Activated CD4-positive, CD25-positive, alpha-beta regulatory T cell treated with anti-CD3 and anti-CD28 coated beads, Interleukin-2, amount 50 U/mL, for 16 hours (primary cell): ENCODE results near the gene PDE1C.

ENCODE experiments used
- DNase-seq: peaks from one replicate; pipeline ENCODE4 v3.0.0-alpha.2; 2020; ENCODE audit warnings: low read depth, low spot score

PDE1C gene

GRCh38 chr7:32074787-32075585 is 4.8 kb upstream of the PDE1C start:
- DNase-seq, result no peak

- no peak for DNase-seq
Observed at GRCh38 chr7:32073533-32073932, 3.3 kb upstream of the PDE1C start.

DNA sequence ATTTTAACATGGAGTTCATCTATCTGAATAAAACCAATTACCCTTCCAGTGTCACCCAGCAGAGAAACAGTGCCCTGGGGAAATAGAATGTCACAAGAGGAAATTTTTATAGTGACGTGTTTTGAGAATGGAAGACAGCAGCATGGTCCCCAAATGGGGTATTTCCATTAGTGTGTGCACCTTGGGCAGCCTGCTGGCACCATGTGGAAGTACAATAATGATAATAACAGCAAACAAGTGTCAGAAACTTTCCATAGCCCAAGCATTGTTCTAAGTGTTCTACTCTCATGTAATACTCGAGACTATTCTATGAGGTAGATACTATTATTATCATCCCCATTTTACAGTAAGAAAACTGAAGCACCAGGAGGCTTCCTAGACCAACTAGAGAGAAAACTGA is 2.2 kb upstream of the PDE1C start:
- no peak for DNase-seq

- no peak for DNase-seq
Observed at GRCh38 chr7:32071466-32072091, 1.4 kb upstream of the PDE1C start.

DNA sequence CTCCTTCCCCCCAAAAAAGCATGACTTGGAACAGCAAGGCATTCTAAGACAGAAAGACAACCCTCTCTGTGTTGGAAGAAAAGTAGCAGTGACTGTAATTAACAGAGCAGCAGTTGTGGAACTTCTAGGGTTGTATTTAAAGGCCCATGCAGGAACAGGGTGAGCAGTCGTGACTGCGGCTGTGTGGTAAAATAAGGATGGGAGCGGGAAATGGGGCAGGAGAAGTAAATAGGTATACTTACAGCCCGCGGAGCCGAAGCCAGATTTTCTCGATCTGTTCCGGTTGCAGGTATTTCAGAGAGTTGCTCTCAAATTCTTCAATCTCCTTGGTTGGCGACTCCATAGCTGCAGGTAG is 179 bp downstream of the PDE1C start:
- DNase-seq, result no peak

DNA sequence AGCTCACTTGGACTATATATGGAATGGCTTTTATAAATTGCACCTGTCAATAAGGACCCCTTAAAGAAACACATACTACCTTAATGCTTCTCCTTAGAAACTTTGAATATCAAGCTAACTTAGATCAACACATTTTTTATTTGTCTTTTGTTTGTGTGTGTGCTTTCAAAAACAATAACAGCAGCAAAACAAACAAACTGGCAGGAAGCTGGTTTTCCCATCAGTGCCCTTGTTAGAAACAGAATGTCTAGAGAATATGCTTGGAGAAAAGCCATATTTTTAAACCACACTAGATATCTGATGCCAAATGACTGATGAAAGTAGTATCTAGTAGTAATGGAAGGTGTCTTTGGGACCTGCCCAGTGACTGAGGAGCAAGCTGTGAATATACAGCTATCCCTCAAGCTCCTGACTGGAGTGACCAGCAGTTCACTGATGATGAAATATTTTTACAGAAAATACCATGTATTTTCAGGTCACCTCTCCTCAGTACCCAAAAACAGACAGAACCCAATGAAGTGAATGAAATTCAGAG is 1.0 kb downstream of the PDE1C start:
- DNase-seq, result no peak

GRCh38 chr7:32068411-32069101 is 1.7 kb downstream of the PDE1C start:
- DNase-seq, result no peak

DNA sequence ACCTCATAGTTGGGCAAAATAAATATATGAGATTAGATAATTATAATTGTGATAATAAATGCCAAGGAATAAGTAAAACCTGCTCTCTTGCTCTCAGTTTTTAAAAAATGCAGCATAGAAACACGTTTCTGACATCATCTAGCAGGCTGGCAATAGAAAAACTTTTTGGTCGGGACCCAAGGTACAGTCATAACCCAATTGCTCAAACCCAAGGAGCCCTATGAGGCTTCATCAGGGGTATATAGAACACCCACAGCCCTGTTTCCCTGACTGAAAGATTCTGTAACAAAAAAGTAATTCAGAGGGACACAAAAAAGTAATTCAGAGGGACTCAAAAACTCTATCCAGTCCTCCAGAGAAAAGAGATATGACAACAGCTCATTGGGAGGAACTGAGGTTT is 3.8 kb downstream of the PDE1C start:
- no peak for DNase-seq

GRCh38 chr7:32063614-32064013 is 6.6 kb downstream of the PDE1C start:
- no peak for DNase-seq

DNA sequence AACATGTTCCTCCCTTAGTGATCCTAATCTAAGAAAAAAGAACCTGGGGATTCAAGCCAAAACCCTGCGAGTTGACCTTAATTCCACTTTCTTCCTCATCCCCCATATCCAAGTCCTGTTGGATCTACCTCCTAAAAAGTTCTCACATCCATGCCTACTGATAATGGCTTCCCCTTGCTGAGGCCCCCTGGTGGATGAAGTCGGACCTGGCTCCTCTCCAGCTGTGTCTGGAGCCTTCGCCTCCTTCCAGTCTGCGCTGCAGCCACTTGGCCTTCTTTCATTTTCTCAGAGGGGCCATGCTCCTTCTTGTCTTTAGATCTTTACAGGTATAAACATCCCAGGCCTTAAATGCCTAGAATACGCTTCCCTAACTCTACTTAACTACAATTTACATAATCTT is 8.1 kb downstream of the PDE1C start:
- no peak for DNase-seq

- no peak for DNase-seq
Observed at GRCh38 chr7:32061346-32061745, 8.9 kb downstream of the PDE1C start.

DNA sequence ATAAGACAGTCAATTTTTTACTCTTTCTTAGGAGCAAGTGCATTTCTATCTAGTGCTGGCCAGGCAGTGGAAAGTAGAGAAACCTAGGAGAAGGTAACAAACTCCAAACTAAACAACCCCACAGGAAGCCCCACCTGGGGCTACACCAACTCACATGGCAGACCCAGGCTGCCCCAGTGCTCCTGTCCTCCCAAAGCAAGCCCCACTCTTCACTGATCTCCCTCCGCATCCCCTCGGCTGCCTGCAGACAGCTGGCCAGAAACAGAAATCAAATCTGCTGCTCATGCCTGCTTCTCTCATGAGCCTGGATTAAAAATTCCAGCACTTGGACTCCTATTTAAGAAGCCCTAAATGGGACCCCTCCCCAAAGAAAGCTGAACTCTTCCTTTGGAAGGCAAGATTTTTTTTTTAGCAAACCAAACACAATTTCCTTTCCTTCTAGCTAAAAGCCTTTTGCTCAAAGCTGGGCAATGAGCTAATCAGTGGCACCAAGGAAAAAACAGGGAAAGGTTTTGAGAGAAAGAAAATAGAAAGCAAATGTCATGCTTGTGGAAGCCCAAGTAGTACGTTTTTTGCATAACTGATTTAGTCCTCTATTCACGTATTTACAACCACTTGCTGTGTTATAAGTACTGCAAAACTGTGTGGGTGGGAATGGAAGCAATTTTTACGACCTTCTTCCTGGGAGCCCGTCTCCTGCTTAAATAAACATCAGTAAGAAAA is 10.8 kb downstream of the PDE1C start:
- no peak for DNase-seq

DNA sequence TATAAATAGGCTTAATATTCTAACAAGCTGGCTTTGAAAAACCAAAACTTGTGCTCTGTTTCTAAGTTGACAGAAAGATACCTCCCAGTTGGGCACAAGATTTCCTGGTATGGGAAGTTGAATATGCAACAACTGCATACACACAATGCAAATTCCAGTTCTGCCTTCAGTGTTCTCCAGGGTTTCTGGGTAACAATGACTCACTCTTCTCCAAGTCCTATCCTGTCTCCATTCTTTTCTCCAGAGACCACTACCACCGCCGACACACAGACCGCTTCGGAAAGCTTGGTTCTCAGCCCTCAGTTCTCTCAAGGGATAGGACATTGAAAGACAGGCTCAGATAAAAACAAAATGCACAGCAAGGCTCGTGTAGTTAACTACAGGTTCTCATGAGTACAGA is 12.2 kb downstream of the PDE1C start:
- DNase-seq, result no peak

- no peak for DNase-seq
Observed at GRCh38 chr7:32056767-32057166, 13.4 kb downstream of the PDE1C start.

DNA sequence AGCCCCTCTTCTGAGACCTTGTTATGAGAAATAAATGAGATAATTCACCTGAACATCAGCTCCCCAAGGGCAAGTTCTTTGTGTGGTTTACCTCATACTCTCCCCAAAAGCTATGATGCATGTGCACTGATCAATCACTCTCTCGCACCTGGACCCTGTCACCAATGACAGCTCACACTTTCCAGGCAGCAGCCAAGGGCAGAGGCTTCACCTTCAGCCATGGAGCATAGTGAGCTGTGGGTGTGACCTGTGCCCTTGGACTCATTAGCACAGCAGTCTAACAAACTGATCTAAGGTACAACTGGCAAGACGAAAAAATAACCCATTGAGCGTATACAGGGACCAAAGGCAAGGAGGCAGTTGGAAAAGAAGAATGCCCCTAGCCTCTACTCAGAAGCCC is 17.0 kb downstream of the PDE1C start:
- DNase-seq, result no peak

GRCh38 chr7:32051128-32051527 is 19.1 kb downstream of the PDE1C start:
- DNase-seq, result no peak

DNA sequence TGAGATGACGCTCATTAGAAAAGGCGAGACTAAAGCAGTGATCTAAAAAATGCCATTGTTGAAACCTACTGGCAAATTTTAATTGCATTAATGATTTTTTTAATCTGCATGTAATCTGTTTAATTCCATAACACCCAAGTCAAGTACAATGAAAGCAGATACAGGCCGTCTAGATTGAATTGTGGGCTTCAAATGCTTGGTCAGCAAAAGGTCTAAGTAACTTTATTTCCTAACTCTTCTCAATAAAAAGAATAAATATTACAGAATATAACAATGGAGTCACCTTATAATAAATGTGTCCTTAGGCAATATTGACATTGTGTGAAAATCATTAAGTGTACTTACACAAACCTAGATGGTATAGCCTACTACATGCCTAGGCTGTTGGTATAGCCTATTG is 20.6 kb downstream of the PDE1C start:
- no peak for DNase-seq

DNA sequence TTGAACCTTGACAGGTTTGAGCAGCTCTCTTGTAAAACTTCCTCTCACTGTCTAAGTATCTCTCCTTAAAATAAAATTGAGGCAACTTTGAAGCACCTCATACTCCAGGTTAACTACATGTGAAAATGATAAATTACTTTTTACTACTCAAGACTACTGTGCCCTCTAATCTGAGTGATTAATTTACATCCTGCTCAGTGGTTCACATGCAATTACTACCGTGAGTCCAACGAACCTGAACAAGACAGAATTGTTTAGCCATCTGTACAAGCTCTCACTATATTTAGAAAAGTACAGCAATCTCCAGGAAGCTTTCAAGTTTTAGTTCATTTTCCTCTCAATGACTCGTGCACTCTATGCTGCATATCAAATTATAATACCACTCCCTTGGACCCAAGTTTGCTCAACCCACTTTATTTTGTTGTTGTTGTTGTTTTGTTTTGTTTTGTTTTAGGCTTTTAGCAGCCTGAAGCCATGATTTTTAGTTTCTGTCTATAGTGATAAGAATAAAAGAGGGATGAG is 21.2 kb downstream of the PDE1C start:
- no peak for DNase-seq

DNA sequence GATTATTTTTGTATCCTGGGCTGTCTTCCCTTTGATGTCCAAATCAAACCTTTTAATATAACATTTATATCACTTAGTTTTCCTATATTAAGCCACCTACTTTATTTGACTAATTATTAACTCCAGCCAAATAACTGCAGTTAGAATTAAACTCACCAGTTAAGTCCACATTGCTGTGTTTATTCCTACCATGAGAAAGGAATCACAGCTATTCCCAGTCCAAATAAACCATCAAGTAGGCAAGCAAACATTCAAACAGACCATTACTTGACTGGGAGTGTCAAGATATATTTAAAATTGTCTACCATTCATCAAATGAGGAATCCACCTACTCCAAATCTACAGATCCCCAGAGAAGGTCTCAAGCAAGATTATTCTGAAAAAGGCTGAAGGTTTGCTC is 22.4 kb downstream of the PDE1C start:
- no peak for DNase-seq

- DNase-seq, result no peak
Observed at GRCh38 chr7:32047075-32047474, 23.1 kb downstream of the PDE1C start.

- DNase-seq, result no peak
Observed at GRCh38 chr7:32045228-32045627, 25.0 kb downstream of the PDE1C start.

DNA sequence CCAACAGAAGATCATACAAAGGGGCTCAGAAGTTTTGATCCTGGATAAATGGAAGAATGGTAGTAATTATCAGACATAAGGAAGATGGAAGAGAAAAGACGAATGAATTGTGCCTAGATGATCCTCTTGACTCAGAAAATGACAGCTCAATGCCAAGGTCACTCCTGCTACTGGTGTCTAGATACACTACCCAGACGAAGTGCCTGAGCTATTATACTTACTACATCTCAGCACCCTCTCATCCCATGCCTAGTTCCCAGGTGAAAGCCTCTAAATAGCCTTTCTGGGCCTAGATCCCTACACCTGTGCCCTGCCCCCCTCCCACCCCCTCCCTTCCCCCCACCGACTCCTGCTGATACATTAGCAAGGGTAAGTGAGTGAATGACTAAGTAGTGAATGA is 25.5 kb downstream of the PDE1C start:
- no peak for DNase-seq
